Neutrophil (primary cell): ENCODE measurements around the gene KRT14.
A peak's percentile ranks its signal among the peaks of the same experiment; 100 is the strongest.
"Not testable (repeated sequence)": the region's sequence is repeated elsewhere in the genome, so short reads cannot be mapped to it uniquely, and the experiment has no call there.

Experiments used
- H3K27ac ChIP-seq: fragments of 200-600 bp; sonication (generic); 2 replicates; pipeline ENCODE4 v1.5.1; 2016; ENCODE audit warnings: mild to moderate bottlenecking, moderate library complexity
- H3K27me3 ChIP-seq: fragments of 200-600 bp; sonication (generic); 2 replicates; pipeline ENCODE4 v1.6.0; 2016; ENCODE audit warnings: mild to moderate bottlenecking
- H3K36me3 ChIP-seq: fragments of 200-600 bp; sonication (generic); 2 replicates; pipeline ENCODE4 v1.5.1; 2017
- H3K4me1 ChIP-seq, 2 experiments: fragments of 200-600 bp in 1 of 2; sonication (generic) in 1 of 2; 1 replicate in 1 of 2; 2 replicates in 1 of 2; pipeline versions ENCODE4 v1.5.1 to v1.6.1; 2013 to 2016; ENCODE audit warnings: low read depth in 1 of 2, low read length in 1 of 2, mild to moderate bottlenecking in 1 of 2, moderate library complexity in 1 of 2; ENCODE audit not compliant: control insufficient read depth in 1 of 2, insufficient read depth in 1 of 2
- H3K4me3 ChIP-seq, 2 experiments: fragments of 200-600 bp in 1 of 2; sonication (generic) in 1 of 2; 1 replicate in 1 of 2; 2 replicates in 1 of 2; pipeline ENCODE4 v1.5.1; 2013 to 2016; ENCODE audit warnings: low read depth in 1 of 2, low read length in 1 of 2, mild to moderate bottlenecking in 1 of 2, moderate library complexity in 1 of 2
- H3K9me3 ChIP-seq: fragments of 200-600 bp; sonication (generic); 2 replicates; pipeline ENCODE4 v1.5.1; 2016
- CTCF ChIP-seq: fragments of 200-600 bp; sonication (generic); IDR thresholded peaks from 2 replicates; pipeline ENCODE4 v1.5.1; 2016; ENCODE audit warnings: antibody characterized with exemption

Gene KRT14

GRCh38 chr17:41579484-41580243 is 7.0 kb downstream of the KRT14 start:
- peak; percentile 82 for TF ChIP-seq CTCF
- Histone ChIP-seq H3K36me3 (no peaks in the 10 kb centered on the region), H3K27ac (no peak overlapping the region), H3K27me3 (no peaks in the 10 kb centered on the region), H3K4me3 (no peak overlapping the region), H3K9me3 (no peaks in the 10 kb centered on the region), H3K4me1 (peaks cover 3 to 4% of the 10 kb centered on the region in 2 experiments)

- Histone ChIP-seq H3K4me3 (no peak overlapping the region), H3K27me3 (peaks cover 3% of the 10 kb centered on the region), H3K27ac (no peak overlapping the region), H3K9me3 (no peaks in the 10 kb centered on the region), H3K4me1 (peaks cover 3 to 4% of the 10 kb centered on the region in 2 experiments), H3K36me3 (no peaks in the 10 kb centered on the region)
- no peak for TF ChIP-seq CTCF
These were observed 7.7 kb downstream of the KRT14 start for GRCh38 chr17:41578971-41579370.

- Histone ChIP-seq H3K9me3 (no peaks in the 10 kb centered on the region), H3K27me3 (peaks cover 7% of the 10 kb centered on the region), H3K4me3 (no peak overlapping the region), H3K36me3 (no peaks in the 10 kb centered on the region), H3K4me1 (peaks cover 3 to 4% of the 10 kb centered on the region in 2 experiments), H3K27ac (no peak overlapping the region)
- no peak for TF ChIP-seq CTCF
These were observed 8.2 kb downstream of the KRT14 start for GRCh38 chr17:41578538-41578937.

GRCh38 chr17:41576740-41577139 is 10.0 kb downstream of the KRT14 start:
- H3K27ac ChIP-seq, H3K9me3 ChIP-seq, H3K4me3 ChIP-seq, H3K4me1 ChIP-seq, H3K36me3 ChIP-seq: not testable (repeated sequence)
- H3K27me3 ChIP-seq: peaks cover 25% of the 10 kb centered on the region

GRCh38 chr17:41575336-41575735 is 11.4 kb downstream of the KRT14 start:
- Histone ChIP-seq H3K27me3 (peaks cover 38% of the 10 kb centered on the region), H3K4me3 (no peak overlapping the region), H3K36me3 (no peaks in the 10 kb centered on the region), H3K27ac (no peak overlapping the region), H3K4me1 (peaks cover 3 to 4% of the 10 kb centered on the region in 2 experiments), H3K9me3 (no peaks in the 10 kb centered on the region)
- TF ChIP-seq CTCF: no peak

GRCh38 chr17:41571561-41572434 is 14.9 kb downstream of the KRT14 start, which contains the start of gene KRT9:
TSS of gene KRT9 (minus strand) at chr17:41572059. CDS start at chr17:41571992, 67 bp downstream.
- Histone ChIP-seq H3K9me3 (peaks cover 10% of the 10 kb centered on the region), H3K4me1 (no peaks in the 10 kb centered on the region), H3K27me3 (peaks cover 53% of the 10 kb centered on the region), H3K4me3 (no peak within 1 kb of the TSS), H3K36me3 (no peaks in the 10 kb centered on the region), H3K27ac (no peak within 1 kb of the TSS)
- no peak for TF ChIP-seq CTCF
